Hypothalamus (tissue), 51 donors: Measurements from ENCODE around the gene PRKAR2B.

Source experiments
- DNase-seq, 51 donors: peaks; one replicate each; lab custom pipeline; 2025; lab: John Stamatoyannopoulos, UW

PRKAR2B gene

GRCh38 chr7:107210400-107210799 lies 165.9 kb downstream of the PRKAR2B start:
- no peak for DNase-seq
